CD8-positive, alpha-beta memory T cell (primary cell): ENCODE results near the gene FSTL4. TPM values are rescaled to one million over a fixed set of nuclear protein-coding genes. Genes with fewer than 3 reads are reported as not detected.

Experiments
- CTCF ChIA-PET: fragments of 350-600 bp; sonication (Branson Sonifier 250); formaldehyde crosslinking; loops from one replicate; lab custom pipeline; 2021; ENCODE audit warnings: antibody characterized with exemption; lab: Charles Lee
- POLR2A ChIA-PET: fragments of 350-600 bp; sonication (Branson Sonifier 250); formaldehyde crosslinking; loops from one replicate; lab custom pipeline; 2021; ENCODE audit warnings: antibody characterized with exemption; lab: Charles Lee
- DNase-seq, 5 donors: peaks; one replicate each; pipeline versions ENCODE4 v3.0.0 to v3.0.0-alpha.2; 2020 to 2022; ENCODE audit warnings: mixed read lengths in 1 of 5
- H3K27ac ChIP-seq: one replicate; pipeline ENCODE4 v1.7.0; 2013; ENCODE audit warnings: low read depth, mild to moderate bottlenecking, low read length, moderate library complexity
- H3K27me3 ChIP-seq: 2 replicates; pipeline ENCODE4 v1.7.0; 2013; ENCODE audit warnings: low read length, mild to moderate bottlenecking; ENCODE audit not compliant: insufficient read depth, poor library complexity, severe bottlenecking
- H3K36me3 ChIP-seq: 2 replicates; pipeline ENCODE4 v1.7.0; 2013; ENCODE audit warnings: mild to moderate bottlenecking, low read length, moderate library complexity; ENCODE audit not compliant: insufficient read depth
- H3K4me1 ChIP-seq: 2 replicates; pipeline ENCODE4 v1.7.0; 2013; ENCODE audit warnings: mild to moderate bottlenecking, low read length, moderate library complexity; ENCODE audit not compliant: insufficient read depth
- H3K4me3 ChIP-seq: 2 replicates; pipeline ENCODE4 v1.7.0; 2013; ENCODE audit warnings: mild to moderate bottlenecking, low read length
- H3K9me3 ChIP-seq: 2 replicates; pipeline ENCODE4 v1.7.0; 2013; ENCODE audit warnings: mild to moderate bottlenecking, low read length
- H3K27ac Mint-ChIP-seq, 8 donors: one replicate each; pipeline ENCODE4 v1.8.0; 2020 to 2021; ENCODE audit warnings: mixed read lengths in 8 of 8, mild to moderate bottlenecking in 6 of 8, inconsistent platforms in 3 of 8, moderate library complexity in 3 of 8
- H3K27me3 Mint-ChIP-seq, 2 donors: one replicate each; pipeline ENCODE4 v1.8.0; 2020 to 2021; ENCODE audit warnings: mixed read lengths in 2 of 2, mild to moderate bottlenecking in 1 of 2, moderate library complexity in 1 of 2
- H3K36me3 Mint-ChIP-seq, 3 donors: one replicate each; pipeline ENCODE4 v1.8.0; 2020 to 2021; ENCODE audit warnings: mixed read lengths in 3 of 3, inconsistent platforms in 1 of 3, mild to moderate bottlenecking in 1 of 3
- H3K4me1 Mint-ChIP-seq, 3 donors: one replicate each; pipeline ENCODE4 v1.8.0; 2020 to 2021; ENCODE audit warnings: mixed read lengths in 3 of 3, inconsistent platforms in 1 of 3, mild to moderate bottlenecking in 1 of 3
- H3K4me3 Mint-ChIP-seq, 7 donors: one replicate each; pipeline ENCODE4 v1.8.0; 2020 to 2021; ENCODE audit warnings: mixed read lengths in 7 of 7, mild to moderate bottlenecking in 6 of 7, moderate library complexity in 4 of 7, inconsistent platforms in 2 of 7
- H3K9me3 Mint-ChIP-seq, 5 donors: one replicate each; pipeline ENCODE4 v1.8.0; 2020 to 2022; ENCODE audit warnings: mixed read lengths in 5 of 5, mild to moderate bottlenecking in 3 of 5, moderate library complexity in 2 of 5, inconsistent platforms in 1 of 5
- polyA plus RNA-seq: library from polyadenylated mRNA; unstranded; fragments of 300-500 nt; fragmentation: Illumina TruSeq; gene quantifications from one replicate; pipeline ENCODE4 v1.2.3, GENCODE V29; 2021
- total RNA-seq, 2 experiments: library from RNA; stranded (reverse); gene quantifications; one replicate each; pipeline ENCODE4 v1.2.3, GENCODE V29; 2021

The FSTL4 gene
- total and polyA plus RNA-seq, 3 experiments from 2014 or later = 0.33 TPM; not detected in 2

DNA sequence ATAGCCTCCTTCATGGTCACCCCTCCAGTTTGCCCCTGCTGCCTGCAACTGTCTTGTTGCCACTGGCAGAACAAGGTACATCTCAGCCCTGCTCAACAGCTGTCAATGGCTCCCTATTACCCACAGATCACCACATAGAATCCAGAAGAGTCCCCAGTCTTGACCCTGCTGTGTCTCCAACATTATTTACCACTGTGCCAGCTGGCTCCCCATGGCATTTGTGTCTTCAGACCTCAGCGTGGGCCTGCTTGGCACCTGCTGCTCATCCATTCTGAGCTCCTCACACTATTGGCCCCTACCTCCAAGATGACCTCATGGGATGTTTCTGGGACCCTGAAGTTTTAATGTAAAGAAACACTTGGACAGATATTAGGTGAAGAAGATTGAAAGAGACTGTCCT lies 358.7 kb downstream of the FSTL4 start:
- H3K27me3 Mint-ChIP-seq = peaks cover 7 to 11% of the 10 kb centered on the region in 2 donors
- H3K36me3 Mint-ChIP-seq = no peaks in the 10 kb centered on the region
- no peak overlapping the region for H3K27ac ChIP-seq
- no peaks in the 10 kb centered on the region for H3K4me1 Mint-ChIP-seq
- no peaks in the 10 kb centered on the region for H3K36me3 ChIP-seq
- H3K9me3 ChIP-seq = no peaks in the 10 kb centered on the region
- DNase-seq = no peak
- H3K4me3 Mint-ChIP-seq = no peak overlapping the region
- ChIA-PET POLR2A (no interaction called here), CTCF (no interaction called here)
- no peaks in the 10 kb centered on the region for H3K27me3 ChIP-seq
- no peaks in the 10 kb centered on the region for H3K4me1 ChIP-seq
- H3K9me3 Mint-ChIP-seq = no peaks in the 10 kb centered on the region
- H3K4me3 ChIP-seq = no peak overlapping the region
- no peak overlapping the region for H3K27ac Mint-ChIP-seq

DNA sequence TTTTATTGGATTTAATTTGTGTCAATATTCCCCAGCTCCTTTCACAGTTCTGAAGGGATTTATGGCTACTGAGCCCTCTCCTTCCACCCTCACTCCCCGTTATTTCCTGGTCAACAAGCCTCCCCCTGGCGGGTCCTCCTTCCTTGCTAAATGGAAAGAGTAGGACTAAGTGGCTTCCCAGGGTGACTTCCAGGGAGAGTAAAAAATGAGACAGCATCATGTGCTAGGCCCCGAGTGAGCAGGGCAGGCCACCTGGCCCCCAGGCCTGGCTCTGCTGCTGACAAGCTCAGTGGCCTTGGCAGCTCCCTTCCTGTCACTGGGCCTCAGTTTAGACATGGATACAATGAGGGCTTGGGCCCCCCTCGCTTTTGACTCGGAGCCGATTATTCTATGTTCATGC lies 359.3 kb downstream of the FSTL4 start:
- no peaks in the 10 kb centered on the region for H3K9me3 Mint-ChIP-seq
- no peak overlapping the region for H3K27ac Mint-ChIP-seq
- no peak for DNase-seq
- Histone ChIP-seq H3K4me1 (no peaks in the 10 kb centered on the region), H3K27me3 (no peaks in the 10 kb centered on the region), H3K4me3 (no peak overlapping the region), H3K9me3 (no peaks in the 10 kb centered on the region), H3K36me3 (no peaks in the 10 kb centered on the region), H3K27ac (no peak overlapping the region)
- no peaks in the 10 kb centered on the region for H3K36me3 Mint-ChIP-seq
- no peak overlapping the region for H3K4me3 Mint-ChIP-seq
- ChIA-PET POLR2A (no interaction called here), CTCF (no interaction called here)
- no peaks in the 10 kb centered on the region for H3K4me1 Mint-ChIP-seq
- peaks cover 7 to 10% of the 10 kb centered on the region in 2 donors for H3K27me3 Mint-ChIP-seq

DNA sequence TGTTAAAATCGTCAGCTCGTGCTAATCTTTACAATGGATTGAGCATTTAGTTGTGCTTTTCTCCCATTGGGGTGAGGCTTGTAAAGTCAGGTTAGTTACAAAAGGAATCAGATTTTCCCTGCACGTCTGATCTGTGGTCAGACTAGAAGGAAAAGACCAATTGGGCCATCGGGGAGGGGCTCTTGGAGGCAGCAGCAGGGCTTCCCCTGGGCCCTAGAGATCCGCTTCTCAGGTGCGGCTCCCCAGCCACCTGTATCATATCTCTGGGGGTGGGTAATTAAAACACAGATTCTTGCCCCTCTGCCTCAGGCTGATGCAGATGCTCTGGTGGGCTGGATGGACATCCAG lies 360.2 kb downstream of the FSTL4 start:
- DNase-seq = no peak
- Mint-ChIP-seq H3K9me3 (no peaks in the 10 kb centered on the region), H3K27me3 (peaks cover 7 to 10% of the 10 kb centered on the region in 2 donors), H3K4me1 (no peaks in the 10 kb centered on the region), H3K27ac (no peak overlapping the region), H3K4me3 (no peak overlapping the region), H3K36me3 (no peaks in the 10 kb centered on the region)
- ChIA-PET POLR2A (no interaction called here), CTCF (no interaction called here)
- no peaks in the 10 kb centered on the region for H3K36me3 ChIP-seq
- H3K27ac ChIP-seq = no peak overlapping the region
- no peaks in the 10 kb centered on the region for H3K27me3 ChIP-seq
- no peak overlapping the region for H3K4me3 ChIP-seq
- no peaks in the 10 kb centered on the region for H3K9me3 ChIP-seq
- H3K4me1 ChIP-seq = no peaks in the 10 kb centered on the region

DNA sequence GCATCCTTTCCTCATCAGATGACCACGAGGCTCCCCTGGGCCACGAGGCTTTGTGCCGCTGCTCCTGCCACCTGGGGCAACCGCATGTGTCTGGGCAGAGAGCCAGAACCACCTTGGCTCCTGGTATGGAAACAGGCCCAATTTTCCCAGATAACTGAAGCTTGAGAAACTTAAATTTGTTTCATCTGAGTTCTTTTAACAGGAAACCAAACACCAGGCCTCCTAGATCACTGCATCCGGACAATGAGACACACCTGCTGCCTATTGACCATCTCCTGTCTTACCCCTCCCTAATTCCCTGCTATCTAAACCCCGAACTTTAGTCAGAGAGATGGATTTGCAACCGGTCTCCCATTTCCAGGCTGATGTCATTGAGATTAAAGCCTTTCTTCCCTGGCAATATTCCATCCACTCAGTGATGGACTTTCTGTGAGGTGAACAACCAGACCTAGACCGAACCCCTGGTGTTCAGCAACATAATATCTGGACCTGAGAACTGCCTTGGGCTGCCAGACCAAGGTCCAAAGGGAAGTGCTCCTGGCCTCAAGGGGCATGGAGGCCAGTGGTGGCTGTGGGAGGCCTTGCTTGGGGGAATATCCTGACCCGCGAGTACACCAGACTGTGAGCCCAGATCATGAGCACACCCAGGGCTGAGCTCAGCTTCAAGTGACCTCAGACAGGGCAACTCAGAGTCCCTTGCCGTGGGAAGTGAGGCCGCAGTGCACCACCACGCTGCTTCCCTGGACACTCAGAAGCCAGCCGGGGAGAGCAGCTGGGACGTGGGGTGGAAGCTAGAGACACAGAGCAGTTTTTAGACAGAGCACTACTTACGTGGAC lies 360.8 kb downstream of the FSTL4 start:
- Histone ChIP-seq H3K27me3 (no peaks in the 10 kb centered on the region), H3K9me3 (no peaks in the 10 kb centered on the region), H3K36me3 (no peaks in the 10 kb centered on the region), H3K27ac (no peak overlapping the region), H3K4me1 (no peaks in the 10 kb centered on the region), H3K4me3 (no peak overlapping the region)
- POLR2A ChIA-PET = no interaction called here
- Mint-ChIP-seq H3K27me3 (peaks cover 7 to 10% of the 10 kb centered on the region in 2 donors), H3K27ac (no peak overlapping the region), H3K9me3 (no peaks in the 10 kb centered on the region), H3K4me1 (no peaks in the 10 kb centered on the region), H3K4me3 (no peak overlapping the region), H3K36me3 (no peaks in the 10 kb centered on the region)
- no peak for DNase-seq
- CTCF ChIA-PET = no interaction called here

DNA sequence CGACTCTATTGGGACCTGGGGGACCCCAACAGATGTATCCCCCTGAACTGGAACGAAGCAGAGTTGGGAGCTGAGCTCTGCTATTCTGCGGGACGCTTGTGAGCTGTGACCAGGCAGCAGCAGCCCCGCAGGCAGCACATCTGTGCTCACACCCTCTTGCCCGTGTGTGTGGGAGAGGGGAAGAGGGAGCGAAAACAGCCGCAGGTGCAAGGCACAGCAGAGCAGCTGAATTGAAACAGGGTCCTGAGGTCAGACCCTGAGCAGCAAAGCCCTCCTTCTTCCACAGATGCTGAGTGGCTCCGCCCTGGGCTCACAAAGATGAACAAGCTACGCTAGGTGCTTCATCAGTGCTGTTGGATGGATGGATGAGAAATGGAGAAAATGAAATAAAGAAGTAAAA lies 361.8 kb downstream of the FSTL4 start:
- H3K4me1 Mint-ChIP-seq = peaks cover 0 to under 1% (median 0%) of the 10 kb centered on the region in 3 donors
- CTCF ChIA-PET = no interaction called here
- POLR2A ChIA-PET = interaction anchor here (0.6 kb wide), 1 partner anchor 37 kb away, joined by 3 read pairs; no protein-coding TSS in a partner anchor

DNA sequence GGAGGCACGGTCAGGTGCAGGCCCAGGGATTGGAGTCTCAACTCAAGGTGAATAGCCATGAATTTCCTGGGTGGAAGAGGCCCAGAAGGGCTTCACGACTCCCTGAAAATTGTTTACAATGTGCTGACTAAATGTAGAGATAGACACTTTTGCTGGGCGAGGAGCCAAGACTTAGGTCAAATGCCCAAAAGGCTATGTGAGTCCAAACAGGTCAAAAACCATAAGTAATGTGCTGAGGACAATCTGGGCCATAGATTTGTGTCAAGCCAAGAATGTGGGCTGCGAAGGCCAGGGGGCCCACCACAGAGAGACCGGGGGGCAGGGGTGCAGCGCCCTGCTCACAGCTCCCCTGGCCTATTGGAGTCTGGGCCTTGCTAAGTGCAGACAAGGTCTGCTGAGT lies 362.7 kb downstream of the FSTL4 start:
- no peak for DNase-seq
- Histone ChIP-seq H3K36me3 (no peaks in the 10 kb centered on the region), H3K9me3 (no peaks in the 10 kb centered on the region), H3K27me3 (no peaks in the 10 kb centered on the region), H3K27ac (no peak overlapping the region), H3K4me3 (no peak overlapping the region), H3K4me1 (no peaks in the 10 kb centered on the region)
- Mint-ChIP-seq H3K27ac (no peak overlapping the region), H3K27me3 (peaks cover 7% of the 10 kb centered on the region in 2 donors), H3K4me3 (no peak overlapping the region), H3K4me1 (peaks cover 0 to 5% (median 0%) of the 10 kb centered on the region in 3 donors), H3K9me3 (no peaks in the 10 kb centered on the region), H3K36me3 (no peaks in the 10 kb centered on the region)
- ChIA-PET CTCF (no interaction called here), POLR2A (interaction anchor here (0.6 kb wide), 1 partner anchor 38 kb away, joined by 3 read pairs; no protein-coding TSS in a partner anchor)

More for the DNA sequence above, 361.8 kb downstream of the FSTL4 start:
- Mint-ChIP-seq H3K9me3 (no peaks in the 10 kb centered on the region), H3K27ac (peak overlapping the region in 1 of 8 donors; percentile 8), H3K4me3 (no peak overlapping the region), H3K36me3 (no peaks in the 10 kb centered on the region), H3K27me3 (peaks cover 7 to 10% of the 10 kb centered on the region in 2 donors)
- Histone ChIP-seq H3K36me3 (no peaks in the 10 kb centered on the region), H3K4me3 (no peak overlapping the region), H3K9me3 (no peaks in the 10 kb centered on the region), H3K27ac (no peak overlapping the region), H3K27me3 (no peaks in the 10 kb centered on the region), H3K4me1 (no peaks in the 10 kb centered on the region)
- DNase-seq = no peak

DNA sequence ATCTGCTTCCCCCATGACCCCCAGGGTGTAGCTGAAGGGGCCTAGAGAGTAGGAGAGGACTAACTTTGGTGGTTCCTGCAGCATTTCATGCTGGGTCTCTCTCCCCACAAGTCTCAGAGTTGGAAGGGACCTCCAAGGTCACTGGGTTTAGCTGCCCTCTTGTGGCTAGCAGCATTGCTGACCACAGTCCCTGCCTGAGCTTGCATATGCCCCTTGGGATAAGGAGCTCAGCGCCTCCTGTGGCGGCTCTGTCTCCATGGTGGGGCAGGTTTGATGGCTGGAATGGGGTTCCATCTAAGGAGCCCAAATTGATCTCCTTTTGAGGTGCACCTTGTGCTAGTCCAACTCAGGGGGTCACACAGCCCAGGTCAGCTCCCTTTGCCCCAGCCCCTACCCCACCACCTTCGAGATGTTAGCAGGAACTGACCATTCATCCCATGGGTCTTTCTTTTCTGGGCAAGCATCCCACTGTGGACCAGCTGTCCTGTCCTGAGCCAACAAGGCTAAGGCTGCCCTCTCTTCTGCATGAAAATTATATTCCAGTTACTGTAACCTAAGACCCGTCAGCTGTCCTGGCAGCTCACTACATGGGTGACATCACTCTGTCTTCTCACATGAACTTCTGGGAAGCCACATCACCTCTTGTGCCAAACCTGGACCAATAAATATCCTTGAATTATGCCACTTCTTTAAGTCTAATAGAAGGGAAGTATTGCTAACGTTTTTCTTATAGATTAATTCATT lies 364.3 kb downstream of the FSTL4 start:
- Histone ChIP-seq H3K9me3 (no peaks in the 10 kb centered on the region), H3K27me3 (no peaks in the 10 kb centered on the region), H3K36me3 (no peaks in the 10 kb centered on the region), H3K4me3 (no peak overlapping the region), H3K4me1 (no peaks in the 10 kb centered on the region), H3K27ac (no peak overlapping the region)
- Mint-ChIP-seq H3K36me3 (no peaks in the 10 kb centered on the region), H3K27ac (no peak overlapping the region), H3K4me1 (peaks cover 0 to 10% (median 2%) of the 10 kb centered on the region in 3 donors), H3K27me3 (peaks cover 7 to 12% of the 10 kb centered on the region in 2 donors), H3K4me3 (no peak overlapping the region), H3K9me3 (no peaks in the 10 kb centered on the region)
- POLR2A ChIA-PET = interaction anchor here (0.5 kb wide), 1 partner anchor 111 kb away, joined by 7 read pairs; no protein-coding TSS in a partner anchor
- CTCF ChIA-PET = interaction anchor here (1.0 to 1.4 kb wide), 2 partner anchors 134 to 137 kb away, joined by 3 to 4 read pairs; no protein-coding TSS in a partner anchor
- DNase-seq = no peak
